ENCODE data around the gene BAAT. TPM values are rescaled to one million over a fixed set of nuclear protein-coding genes. Genes with fewer than 3 reads are reported as not detected.

Gene BAAT
- total RNA-seq, 1 experiment from 2014 or later = 0.25 TPM

GRCh38 chr9:101399643-101399970, 14.8 kb upstream of the BAAT start:
- Histone ChIP-seq H3K4me1 (ENCODE audit: control insufficient read depth in 1 of 2, insufficient read depth in 2 of 2, low read length in 2 of 2) (peaks cover 3 to 10% of the 10 kb centered on the region in 2 experiments; a peak in 3 of 4 replicates), H3K4me3 (replicated peaks in 1 of 2; ENCODE audit: low read depth in 1 of 2, low read length in 2 of 2) (peak overlapping the region; percentile 71 to 92), H3K9ac (ENCODE audit: low read length) (peak overlapping the region; percentile 88), H3K27ac (ENCODE audit: low read depth, low read length) (no peak overlapping the region), H3K27me3 (ENCODE audit: insufficient read depth, low read length) (no peaks in the 10 kb centered on the region), H3K9me2 (ENCODE audit: insufficient read depth) (no peaks in the 10 kb centered on the region), H3K9me3 (ENCODE audit: control insufficient read depth in 1 of 2, insufficient read depth in 1 of 2, low read depth in 1 of 2, low read length in 2 of 2) (0 out of 4 replicates have a peak, but pooled peaks cover 0 to 4% of the 10 kb centered on the region in 2 experiments), H3K36me3 (ENCODE audit: control insufficient read depth in 1 of 2, insufficient read depth in 2 of 2, low read length in 2 of 2) (peaks cover 31 to 52% of the 10 kb centered on the region in 2 experiments), H3K79me2 (ENCODE audit: insufficient read depth, low read length) (peaks cover 63% of the 10 kb centered on the region), H4K20me1 (ENCODE audit: insufficient read depth) (no peaks in the 10 kb centered on the region), H2AFZ (ENCODE audit: low read depth, low read length, poor library complexity, severe bottlenecking) (no peak overlapping the region), H3K4me2 (ENCODE audit: low read length) (peak overlapping the region; percentile 86)
- ChIA-PET CTCF (interaction anchor here (2.3 kb wide), 1 partner anchor 11 kb away, joined by 18 read pairs; no protein-coding TSS in a partner anchor), POLR2A (interaction anchor here (0.9 kb wide), 1 partner anchor 38 kb away, joined by 4 read pairs; no protein-coding TSS in a partner anchor), RAD21 (ENCODE audit: low non-redundant PET in 1 of 2, low total read pairs in 2 of 2, uncharacterized antibody in 2 of 2, unreplicated experiment in 2 of 2) (no interaction called here)
- TF ChIP-seq EZH2phosphoT487 (IDR thresholded peaks at IDR 0.05; ENCODE audit: borderline replicate concordance) (no peak), TCF7L2 (IDR thresholded peaks at IDR 0.05; ENCODE audit: borderline replicate concordance, extremely low read depth, insufficient read depth, insufficient read length) (no peak), CTCF (IDR thresholded peaks at IDR 0.05 in 2 of 3, conservative IDR thresholded peaks at IDR 0.05 in 1 of 3; ENCODE audit: borderline replicate concordance in 1 of 3, insufficient read depth in 1 of 3, low read depth in 2 of 3, low read length in 2 of 3) (no peak), ZNF274 (IDR thresholded peaks at IDR 0.05; ENCODE audit: low read depth, low read length) (no peak), EGR1 (IDR thresholded peaks at IDR 0.05; ENCODE audit: low read depth) (no peak), REST (IDR thresholded peaks at IDR 0.05; ENCODE audit: low read depth) (no peak), ELF1 (IDR thresholded peaks at IDR 0.05; ENCODE audit: borderline replicate concordance, low read depth) (no peak), EZH2 (IDR thresholded peaks at IDR 0.05) (no peak), CEBPB (IDR thresholded peaks at IDR 0.05; ENCODE audit: low read depth) (no peak), JUND (IDR thresholded peaks at IDR 0.05) (no peak), CBX3 (IDR thresholded peaks at IDR 0.05; ENCODE audit: low read depth) (no peak), ATF3 (IDR thresholded peaks at IDR 0.05) (no peak), SRF (IDR thresholded peaks at IDR 0.05; ENCODE audit: low read depth) (no peak), YY1 (IDR thresholded peaks at IDR 0.05; ENCODE audit: extremely low read depth, insufficient replicate concordance, low read depth, low read length) (no peak), RAD21 (IDR thresholded peaks at IDR 0.05; ENCODE audit: low read depth) (no peak), SIN3A (IDR thresholded peaks at IDR 0.05; ENCODE audit: low read depth) (no peak), ZFX (IDR thresholded peaks at IDR 0.05) (no peak), POLR2AphosphoS5 (IDR thresholded peaks at IDR 0.05; ENCODE audit: low read depth, low read length) (no peak), SP1 (IDR thresholded peaks at IDR 0.05; ENCODE audit: low read depth) (no peak), MAX (IDR thresholded peaks at IDR 0.05) (no peak)
- BruUV-seq (replicated peaks) = no TSS peak
- DNase-seq (ENCODE audit: low read depth, low spot score) (no peak), ATAC-seq (no peak)
- intact Hi-C loops (cut with micrococcal nuclease) = loop anchor here (5.0 kb wide), 2 partner anchors 133 to 797 kb away; partner anchors contain the start of gene RNF20
